HFFc6 (cell line): ENCODE results near the gene SLC7A1. TPM values are rescaled to one million over a fixed set of nuclear protein-coding genes. Genes with fewer than 3 reads are reported as not detected.
A peak's percentile ranks its signal among the peaks of the same experiment; 100 is the strongest.

Experiments
- DNase-seq: peaks from one replicate; pipeline ENCODE4 v3.0.0-alpha.2; 2018
- H3K27ac Mint-ChIP-seq: 2 replicates; pipeline ENCODE4 v1.8.0; 2020; ENCODE audit warnings: mild to moderate bottlenecking, mixed read lengths
- H3K27me3 Mint-ChIP-seq: 2 replicates; pipeline ENCODE4 v1.8.0; 2021; ENCODE audit warnings: mild to moderate bottlenecking, moderate library complexity, mixed read lengths; ENCODE audit not compliant: insufficient read depth
- H3K36me3 Mint-ChIP-seq: 2 replicates; pipeline ENCODE4 v1.8.0; 2021; ENCODE audit warnings: low read depth, mixed read lengths
- H3K4me1 Mint-ChIP-seq: 2 replicates; pipeline ENCODE4 v1.8.0; 2020; ENCODE audit warnings: low read depth, mixed read lengths
- H3K4me3 Mint-ChIP-seq: 2 replicates; pipeline ENCODE4 v1.8.0; 2020; ENCODE audit warnings: mild to moderate bottlenecking, moderate library complexity, mixed read lengths
- H3K9me3 Mint-ChIP-seq: 2 replicates; pipeline ENCODE4 v1.8.0; 2020; ENCODE audit warnings: mild to moderate bottlenecking, mixed read lengths
- total RNA-seq, 6 experiments: library from RNA; stranded (reverse); fragmentation: NEBNext Ultra II Directional; extraction: Animal tissue kit (Norgen Biotek cat#: 25700); gene quantifications; 2 replicates in 1 of 6; 3 replicates in 5 of 6; pipeline ENCODE4 v1.2.3, GENCODE V29; 2021
- TF ChIP-seq, protein P1 (sequence below): fragments of 200-600 bp; sonication (generic); IDR thresholded peaks from 2 replicates; pipeline ENCODE4 v1.5.0; 2021; ENCODE audit warnings: antibody characterized with exemption, mild to moderate bottlenecking

Gene SLC7A1
- total RNA-seq, 6 experiments from 2014 or later, result 134 to 174 (median 144) TPM

DNA sequence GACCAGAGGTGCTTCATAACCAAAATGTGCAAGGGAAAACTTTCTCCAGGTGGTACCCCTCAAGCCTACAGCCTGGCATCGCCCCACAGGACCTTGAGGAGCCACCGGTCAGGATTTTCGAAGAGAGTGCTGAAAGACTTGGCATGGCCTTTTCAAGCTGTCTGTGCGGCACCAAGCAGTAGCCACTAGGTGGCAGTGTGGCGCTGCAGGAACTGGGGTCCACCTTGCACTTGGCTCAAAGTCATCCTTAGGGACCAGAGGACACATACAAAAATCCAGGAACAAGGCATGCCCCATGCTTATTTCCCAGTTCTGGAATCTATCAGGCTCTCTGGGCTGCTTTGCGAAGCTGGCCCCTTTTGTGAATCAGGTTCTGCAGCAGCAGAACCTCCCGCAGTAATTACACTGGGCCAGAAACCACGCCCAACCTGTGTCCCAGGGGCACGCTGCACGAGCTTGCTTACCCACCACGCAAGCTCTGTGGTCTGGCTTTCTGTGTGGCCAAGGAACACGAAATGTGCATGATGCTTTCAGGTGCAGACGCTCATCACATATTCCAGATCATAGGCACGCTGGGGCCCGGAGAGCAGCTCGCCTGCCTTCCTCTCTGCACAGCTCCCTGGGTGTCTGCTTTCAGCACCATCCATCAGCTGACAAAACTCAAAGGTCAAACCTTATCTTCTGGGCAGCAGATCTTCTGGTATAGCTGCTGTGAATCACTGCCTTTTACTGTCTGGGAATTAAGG is 87.2 kb downstream of the SLC7A1 start:
- Mint-ChIP-seq H3K4me3 (no peak overlapping the region), H3K27me3 (peaks cover 19% of the 10 kb centered on the region), H3K9me3 (no peaks in the 10 kb centered on the region), H3K36me3 (peaks cover 36% of the 10 kb centered on the region), H3K4me1 (peaks cover 64% of the 10 kb centered on the region), H3K27ac (peak overlapping the region; percentile 56)
- TF ChIP-seq, protein P1, sequence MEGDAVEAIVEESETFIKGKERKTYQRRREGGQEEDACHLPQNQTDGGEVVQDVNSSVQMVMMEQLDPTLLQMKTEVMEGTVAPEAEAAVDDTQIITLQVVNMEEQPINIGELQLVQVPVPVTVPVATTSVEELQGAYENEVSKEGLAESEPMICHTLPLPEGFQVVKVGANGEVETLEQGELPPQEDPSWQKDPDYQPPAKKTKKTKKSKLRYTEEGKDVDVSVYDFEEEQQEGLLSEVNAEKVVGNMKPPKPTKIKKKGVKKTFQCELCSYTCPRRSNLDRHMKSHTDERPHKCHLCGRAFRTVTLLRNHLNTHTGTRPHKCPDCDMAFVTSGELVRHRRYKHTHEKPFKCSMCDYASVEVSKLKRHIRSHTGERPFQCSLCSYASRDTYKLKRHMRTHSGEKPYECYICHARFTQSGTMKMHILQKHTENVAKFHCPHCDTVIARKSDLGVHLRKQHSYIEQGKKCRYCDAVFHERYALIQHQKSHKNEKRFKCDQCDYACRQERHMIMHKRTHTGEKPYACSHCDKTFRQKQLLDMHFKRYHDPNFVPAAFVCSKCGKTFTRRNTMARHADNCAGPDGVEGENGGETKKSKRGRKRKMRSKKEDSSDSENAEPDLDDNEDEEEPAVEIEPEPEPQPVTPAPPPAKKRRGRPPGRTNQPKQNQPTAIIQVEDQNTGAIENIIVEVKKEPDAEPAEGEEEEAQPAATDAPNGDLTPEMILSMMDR, result peak; percentile 99
- peak; percentile 61 for DNase-seq

GRCh38 chr13:29507356-29507755 is 88.1 kb downstream of the SLC7A1 start:
- Mint-ChIP-seq H3K36me3 (peaks cover 29% of the 10 kb centered on the region), H3K9me3 (no peaks in the 10 kb centered on the region), H3K27me3 (peaks cover 24% of the 10 kb centered on the region), H3K4me3 (no peak overlapping the region), H3K4me1 (peaks cover 61% of the 10 kb centered on the region), H3K27ac (no peak overlapping the region)
- TF ChIP-seq, protein P1, result no peak
- no peak for DNase-seq

DNA sequence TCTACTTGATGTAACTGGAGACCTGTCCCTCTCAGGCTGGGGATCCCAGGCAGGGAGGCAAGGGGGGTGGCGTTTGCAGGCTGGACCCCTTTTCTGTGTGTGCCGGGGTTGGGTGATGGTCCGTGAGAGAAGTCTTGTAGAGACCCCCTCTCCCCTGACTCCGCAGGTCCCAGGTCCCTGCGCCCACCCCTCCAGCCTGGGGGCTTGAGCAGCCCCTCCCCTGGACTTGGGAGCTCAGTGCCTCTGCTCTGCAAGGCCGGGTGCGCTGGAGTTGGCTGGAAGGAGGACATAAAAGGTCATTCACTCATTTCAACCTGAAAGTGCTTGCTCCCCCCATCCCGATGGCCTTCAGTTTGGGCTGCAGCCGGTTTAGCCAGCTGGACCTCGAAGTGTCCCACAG is 89.5 kb downstream of the SLC7A1 start:
- TF ChIP-seq, protein P1, result no peak

GRCh38 chr13:29505511-29505910 is 90.0 kb downstream of the SLC7A1 start:
- TF ChIP-seq, protein P1, result no peak
- no peak for DNase-seq
- Mint-ChIP-seq H3K36me3 (peaks cover 13% of the 10 kb centered on the region), H3K4me1 (peaks cover 44% of the 10 kb centered on the region), H3K27me3 (peaks cover 26% of the 10 kb centered on the region), H3K9me3 (no peaks in the 10 kb centered on the region), H3K27ac (no peak overlapping the region; the same call in 1 of the 2 replicates), H3K4me3 (no peak overlapping the region)

More for the DNA sequence above, 89.5 kb downstream of the SLC7A1 start:
- Mint-ChIP-seq H3K4me3 (no peak overlapping the region), H3K4me1 (peaks cover 47% of the 10 kb centered on the region), H3K36me3 (peaks cover 14% of the 10 kb centered on the region), H3K27me3 (peaks cover 26% of the 10 kb centered on the region), H3K9me3 (no peaks in the 10 kb centered on the region), H3K27ac (no peak overlapping the region)
- no peak for DNase-seq

- Mint-ChIP-seq H3K4me3 (no peak overlapping the region), H3K4me1 (peaks cover 35% of the 10 kb centered on the region), H3K9me3 (no peaks in the 10 kb centered on the region), H3K36me3 (peaks cover 6% of the 10 kb centered on the region; the same call in 1 of the 2 replicates), H3K27me3 (peaks cover 26% of the 10 kb centered on the region), H3K27ac (no peak overlapping the region)
- TF ChIP-seq, protein P1, result no peak
- no peak for DNase-seq
These were observed 90.8 kb downstream of the SLC7A1 start for GRCh38 chr13:29504691-29505090.
